GM19438 (cell line): ENCODE measurements around the gene RYR2.
"Not testable (repeated sequence)": the region's sequence is repeated elsewhere in the genome, so short reads cannot be mapped to it uniquely, and the experiment has no call there.

ENCODE experiments used
- ATAC-seq: cut with Tn5 transposase; IDR thresholded peaks from one replicate; pipeline ENCODE4 v1.9.1; 2021; ENCODE audit warnings: low read depth; ENCODE audit not compliant: unreplicated experiment

Gene RYR2

DNA sequence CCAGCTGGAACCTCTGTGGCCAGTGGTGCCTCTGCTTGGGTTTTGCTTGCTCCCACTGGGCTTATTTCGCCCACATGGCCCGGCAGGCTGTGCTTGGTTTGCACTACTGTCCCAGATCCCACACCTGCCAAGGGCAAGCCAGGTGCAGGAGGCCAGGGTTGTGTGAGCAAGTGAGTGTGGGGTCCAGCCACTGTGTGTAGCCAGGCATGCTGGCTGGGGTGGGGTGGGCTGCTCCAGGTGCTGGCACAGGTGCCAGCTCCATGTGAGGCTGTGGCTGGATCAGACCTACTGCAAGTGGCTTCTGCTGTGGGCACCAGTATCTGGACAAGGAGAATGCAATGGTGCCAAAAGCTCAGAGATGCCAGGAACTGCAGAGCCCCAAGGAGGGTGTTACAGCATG is 28.5 kb downstream of the RYR2 start:
- no peak for ATAC-seq

DNA sequence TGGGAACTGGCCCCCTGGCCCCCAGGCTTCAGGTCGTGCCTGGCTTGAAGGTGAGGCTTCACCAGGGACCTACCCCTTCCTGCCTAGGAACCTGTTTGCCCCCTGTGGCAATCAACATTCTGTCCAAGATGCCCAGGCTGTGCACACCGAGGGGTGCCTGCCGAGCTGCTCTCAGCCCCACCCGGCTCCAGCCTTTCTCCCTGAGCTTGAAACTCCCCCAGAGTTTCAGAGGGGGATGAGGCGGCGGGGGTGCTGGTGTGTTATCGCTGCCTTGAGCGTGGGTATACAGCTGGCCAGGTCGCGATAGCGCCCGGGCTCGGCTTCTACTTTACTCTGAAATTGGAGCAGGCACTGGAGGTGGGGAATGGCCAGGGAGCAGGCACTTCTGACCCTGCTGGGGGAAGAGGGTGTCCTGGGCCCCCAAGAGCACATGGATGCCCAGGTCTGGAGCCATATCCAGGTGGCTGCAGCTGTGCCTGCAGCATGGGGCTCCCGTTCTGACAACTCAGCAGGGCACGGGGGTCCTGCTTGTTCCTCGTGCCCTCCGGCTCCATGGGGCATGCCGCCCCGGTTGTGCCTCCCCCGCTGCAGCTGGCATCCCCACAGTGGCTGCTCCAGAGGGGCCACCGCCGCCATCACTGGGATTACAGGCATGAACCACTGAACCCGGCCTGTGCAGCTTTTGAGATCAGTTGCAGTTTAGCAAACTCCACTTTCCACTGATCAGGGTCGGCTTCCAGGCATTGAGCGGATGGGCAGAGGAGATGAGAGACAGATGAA is 29.8 kb downstream of the RYR2 start:
- ATAC-seq: no peak

DNA sequence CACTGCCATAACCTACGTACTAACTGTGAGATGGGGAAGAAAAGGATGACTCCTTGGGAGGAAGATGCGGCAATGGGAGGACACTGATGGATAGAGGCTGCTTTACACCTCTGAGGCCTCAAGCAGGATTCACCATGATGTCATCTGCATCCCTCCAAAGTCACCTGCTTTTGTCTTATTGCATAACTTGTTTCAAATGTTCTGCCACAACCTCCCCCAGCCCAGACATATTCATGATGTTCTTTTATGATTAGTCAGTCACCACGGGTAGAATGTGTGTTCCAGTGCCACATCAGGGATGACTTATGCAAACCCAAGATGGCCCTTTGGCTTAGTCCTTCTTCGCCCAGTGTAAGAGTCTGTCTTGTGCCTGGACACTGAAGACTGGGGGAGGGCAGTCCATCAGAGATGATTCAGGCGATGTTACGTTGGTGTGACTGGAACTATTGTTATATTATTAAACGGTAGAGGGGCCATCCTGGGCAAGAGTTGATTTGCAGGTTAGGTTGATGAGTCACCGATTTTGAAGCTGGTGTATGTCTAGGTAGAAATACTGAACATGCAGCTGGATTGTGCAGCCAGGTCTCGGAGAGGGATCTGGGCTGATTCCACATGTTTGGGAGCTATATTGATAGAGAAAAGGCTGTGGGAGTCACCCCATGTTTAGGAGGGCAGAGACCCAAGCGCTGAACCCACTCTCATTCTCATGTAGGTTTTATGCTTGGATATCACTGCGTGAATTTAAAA is 32.6 kb downstream of the RYR2 start:
- ATAC-seq: no peak

DNA sequence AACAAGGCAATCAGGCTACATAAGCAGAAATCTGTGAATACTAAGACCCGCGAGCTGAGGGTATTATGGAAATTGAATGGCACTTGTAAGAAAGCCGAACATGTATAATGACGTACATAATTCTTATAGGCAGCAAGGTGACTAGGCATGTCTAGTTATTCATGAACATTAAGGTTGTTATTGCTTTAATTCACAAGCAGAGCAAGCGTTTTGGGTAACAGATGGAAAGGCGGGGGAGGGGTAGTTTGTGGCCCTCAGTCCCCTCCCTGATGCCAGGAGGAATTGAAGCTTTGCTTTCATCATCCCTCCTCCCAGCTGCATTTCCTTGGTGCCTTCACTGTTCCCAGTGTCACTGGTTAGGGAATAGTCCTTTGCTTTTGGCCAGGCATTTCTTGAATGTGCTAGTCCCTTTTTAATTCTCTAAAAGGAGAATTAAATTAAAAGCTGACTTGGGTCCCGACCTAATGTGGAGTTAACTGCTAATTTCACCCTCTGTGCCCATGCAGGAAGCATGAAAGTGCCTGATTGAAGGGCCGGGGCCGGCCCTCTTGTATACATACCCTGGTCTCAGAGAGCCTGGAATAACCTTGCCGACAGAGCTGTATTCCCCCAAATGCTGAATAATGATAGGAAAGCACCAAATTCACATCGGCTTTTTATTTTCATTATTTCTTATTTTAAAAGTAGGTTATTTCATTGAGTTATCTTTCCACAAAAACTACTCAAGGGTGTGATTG is 42.5 kb downstream of the RYR2 start:
- no peak for ATAC-seq

DNA sequence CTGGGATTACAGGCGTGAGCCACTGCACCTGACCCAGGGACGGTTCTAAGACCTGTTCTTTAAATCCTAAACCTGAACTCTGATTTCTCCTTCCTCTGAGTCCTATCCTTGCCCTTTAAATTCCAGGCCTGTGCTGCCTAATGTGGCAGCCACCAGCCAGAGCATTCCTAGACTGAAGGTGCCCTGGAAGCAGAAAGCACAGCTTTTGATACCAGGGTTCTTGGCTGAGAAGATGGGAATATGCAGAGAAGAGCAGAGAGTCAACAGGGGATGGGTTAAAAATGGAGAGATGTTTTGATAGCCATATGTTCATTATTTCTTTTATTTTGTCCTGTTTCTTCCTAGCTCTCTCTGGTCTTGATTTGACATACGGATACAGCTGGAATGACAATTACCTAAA is 49.7 kb downstream of the RYR2 start:
- ATAC-seq: no peak

DNA sequence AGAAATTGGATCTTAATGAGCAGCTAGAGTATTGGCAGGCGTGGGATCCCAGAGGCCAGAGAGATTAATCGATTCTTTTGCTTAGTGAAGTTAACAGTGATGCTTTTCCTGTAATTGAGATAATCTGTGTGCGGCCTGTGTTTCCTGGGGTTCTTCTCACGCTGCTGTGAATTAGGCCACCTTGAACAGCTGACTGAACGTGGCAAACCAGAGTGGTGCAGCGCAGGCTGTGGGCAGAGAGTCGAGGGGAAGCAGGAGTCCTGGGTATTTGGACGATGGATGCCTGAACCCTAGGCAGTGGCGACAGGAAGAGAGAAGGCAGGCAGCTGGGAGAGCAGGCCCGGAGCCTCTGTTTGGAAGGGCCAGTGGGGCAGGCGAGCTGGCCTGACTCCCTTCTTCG is 51.7 kb downstream of the RYR2 start:
- ATAC-seq: no peak

DNA sequence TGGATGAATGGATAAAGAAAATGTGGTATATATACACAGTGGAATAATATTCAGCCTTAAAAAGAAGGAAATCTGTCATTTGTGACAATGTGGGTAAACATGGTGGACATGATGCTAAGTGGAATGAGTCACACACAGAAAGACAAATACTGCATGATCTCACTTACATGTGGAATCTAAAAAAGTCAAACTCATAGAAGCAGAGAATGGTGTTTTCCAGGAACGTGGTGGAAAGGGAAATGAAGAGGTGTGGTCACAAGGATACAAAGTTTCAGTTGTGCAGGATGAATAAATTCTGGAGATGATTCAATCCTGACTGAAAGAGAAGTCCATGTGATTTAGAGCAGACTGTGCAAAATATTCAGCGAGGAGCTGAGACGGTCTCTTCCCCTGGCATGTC is 56.6 kb downstream of the RYR2 start:
- ATAC-seq: no peak

DNA sequence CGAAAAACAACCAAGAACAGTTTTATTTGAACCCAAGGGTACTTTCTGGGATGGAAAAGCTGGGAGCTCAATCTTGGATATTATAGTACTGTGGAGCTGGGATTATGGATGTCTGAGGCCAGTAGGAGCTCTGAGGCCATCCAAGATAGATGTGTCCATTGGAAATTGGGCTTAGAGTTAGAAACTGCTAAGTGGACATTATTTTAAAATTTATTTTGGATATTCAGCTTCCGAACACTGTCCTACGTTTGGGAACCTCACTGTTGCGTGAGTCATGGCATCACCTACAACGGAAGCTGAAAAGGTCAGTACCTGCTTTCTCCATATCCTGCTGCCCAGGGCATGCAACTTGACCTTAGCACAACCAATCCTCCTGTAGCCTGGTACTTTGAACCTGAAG is 61.0 kb downstream of the RYR2 start:
- no peak for ATAC-seq

DNA sequence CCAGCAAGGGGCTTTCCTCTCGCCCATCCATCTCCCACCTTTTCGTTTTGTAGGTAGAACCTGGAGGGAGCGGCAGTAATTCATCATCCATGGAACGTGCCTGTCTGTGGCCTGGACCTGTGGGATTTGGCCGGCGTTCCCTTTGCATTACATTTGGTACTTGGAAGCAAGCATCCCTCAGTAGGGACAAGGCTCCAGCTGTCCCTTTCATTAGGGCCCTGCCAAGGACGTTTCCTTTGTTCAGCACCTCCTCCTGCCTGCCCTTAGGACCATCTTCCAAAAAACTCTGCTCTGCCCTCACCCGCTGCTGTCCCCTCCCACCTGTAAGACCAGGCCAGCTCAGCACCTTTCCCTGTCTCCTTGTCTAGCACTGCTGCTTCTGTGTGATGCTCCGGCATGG is 62.1 kb downstream of the RYR2 start:
- no peak for ATAC-seq

DNA sequence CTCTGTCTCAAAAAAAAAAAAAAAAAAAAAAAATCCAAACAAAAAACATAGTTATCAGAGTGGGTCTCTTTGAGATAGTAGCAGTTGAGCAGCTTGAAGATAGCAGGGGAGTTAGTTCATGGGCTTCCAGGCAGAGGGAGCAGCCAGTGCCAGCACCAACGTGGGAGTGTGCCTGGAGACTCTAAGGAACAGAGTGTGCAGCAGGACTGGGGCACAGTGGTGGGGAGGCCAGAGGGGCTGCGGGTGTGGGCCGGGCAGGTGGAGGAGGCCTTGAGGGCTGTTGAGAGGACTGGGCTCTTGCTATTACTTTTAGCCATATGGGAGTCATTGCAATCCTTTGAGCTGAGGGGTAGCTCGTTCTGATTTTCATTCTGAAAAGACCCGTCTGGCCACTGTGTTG is 63.8 kb downstream of the RYR2 start:
- ATAC-seq: no peak

DNA sequence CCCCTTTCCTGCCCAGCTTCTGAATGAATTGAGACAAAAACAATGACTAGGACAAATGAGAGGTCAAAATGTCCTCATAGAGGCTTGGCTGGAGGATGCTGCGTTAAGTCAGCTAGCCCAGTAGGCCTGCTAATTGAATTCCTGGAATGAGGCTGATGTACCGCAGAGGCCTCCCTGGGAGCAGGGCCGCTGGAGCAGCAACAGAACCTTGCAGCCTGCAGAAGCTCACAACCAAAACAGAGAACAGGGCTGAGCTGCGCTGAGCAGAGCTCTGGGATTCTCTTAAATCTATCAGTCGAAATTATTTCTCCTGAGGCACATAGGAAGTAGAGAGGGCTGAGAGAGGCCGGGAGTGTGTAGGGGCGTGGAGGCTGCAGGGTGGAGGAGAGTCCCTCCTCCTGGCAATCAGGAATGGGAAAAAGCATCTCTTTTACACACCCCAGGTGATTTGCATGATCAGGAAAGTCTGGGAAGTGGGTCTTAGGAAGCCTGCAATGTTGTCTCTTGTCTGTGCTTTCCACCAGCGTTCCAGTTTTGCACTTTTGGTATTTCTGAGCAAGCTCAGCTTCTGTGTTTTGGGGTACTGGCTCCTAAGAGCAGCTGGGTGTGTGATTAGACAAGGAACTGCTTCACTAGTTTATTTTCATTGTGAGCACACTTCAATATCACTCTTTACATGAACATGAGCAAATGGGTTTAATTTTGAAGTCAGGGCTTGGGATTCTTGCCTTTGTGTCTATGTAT is 66.5 kb downstream of the RYR2 start:
- ATAC-seq: no peak

DNA sequence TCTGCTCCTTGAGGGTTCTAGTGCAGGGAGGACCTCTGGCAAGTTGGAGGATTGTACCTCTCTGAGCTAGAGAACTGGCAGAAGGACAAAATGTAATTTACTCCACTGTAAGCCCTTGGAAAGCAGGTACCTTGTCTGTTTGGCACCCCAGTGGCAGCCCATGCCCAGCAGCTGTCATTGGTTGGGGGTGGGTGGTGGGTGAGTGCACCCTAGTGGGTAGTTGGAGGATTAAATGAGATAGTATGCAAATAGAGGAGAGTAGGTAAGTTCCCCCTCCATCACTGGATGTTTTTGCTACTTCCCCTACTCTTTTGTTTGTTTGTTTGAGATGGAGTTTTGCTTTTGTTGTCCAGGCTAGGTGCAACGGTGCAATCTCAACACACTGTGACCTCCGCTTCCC is 69.8 kb downstream of the RYR2 start:
- ATAC-seq: no peak

DNA sequence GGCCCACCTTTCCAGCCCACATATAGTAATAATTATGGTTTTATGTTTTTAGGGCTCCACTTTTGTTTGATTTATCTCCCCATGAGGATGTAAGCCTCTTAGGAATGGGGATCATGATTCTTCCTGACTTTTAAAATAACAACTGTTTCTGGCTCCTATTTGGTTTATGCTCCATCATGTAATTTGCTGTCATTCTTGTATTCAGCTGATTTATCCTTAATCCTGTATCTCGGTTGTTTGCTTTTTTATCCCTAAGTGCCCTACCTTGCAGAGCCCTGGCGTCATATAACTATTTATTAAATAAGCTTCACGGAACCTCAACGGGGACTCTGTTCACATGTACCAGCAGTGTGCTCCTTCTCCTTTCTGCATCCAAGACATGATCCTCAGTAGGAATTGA is 70.7 kb downstream of the RYR2 start:
- no peak for ATAC-seq

DNA sequence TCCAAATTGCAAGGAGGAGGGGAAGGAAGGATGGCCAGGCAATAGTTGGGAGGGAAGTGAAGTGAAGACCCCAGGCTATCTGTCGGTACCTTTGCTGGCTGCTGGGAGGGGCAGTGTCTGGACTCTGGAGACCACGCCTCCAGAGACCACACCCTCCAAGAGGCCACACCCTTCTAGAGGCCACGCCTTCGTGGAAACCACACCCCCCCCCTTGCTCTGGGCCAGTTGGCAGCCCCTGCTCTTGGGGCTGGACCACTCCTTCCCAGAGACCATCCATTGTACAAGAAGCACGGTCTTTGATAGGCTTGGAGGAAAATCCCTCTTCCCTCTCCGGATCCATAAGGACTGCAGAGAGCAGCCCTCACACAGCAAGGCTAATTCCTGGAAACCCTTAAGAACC is 73.1 kb downstream of the RYR2 start:
- no peak for ATAC-seq

DNA sequence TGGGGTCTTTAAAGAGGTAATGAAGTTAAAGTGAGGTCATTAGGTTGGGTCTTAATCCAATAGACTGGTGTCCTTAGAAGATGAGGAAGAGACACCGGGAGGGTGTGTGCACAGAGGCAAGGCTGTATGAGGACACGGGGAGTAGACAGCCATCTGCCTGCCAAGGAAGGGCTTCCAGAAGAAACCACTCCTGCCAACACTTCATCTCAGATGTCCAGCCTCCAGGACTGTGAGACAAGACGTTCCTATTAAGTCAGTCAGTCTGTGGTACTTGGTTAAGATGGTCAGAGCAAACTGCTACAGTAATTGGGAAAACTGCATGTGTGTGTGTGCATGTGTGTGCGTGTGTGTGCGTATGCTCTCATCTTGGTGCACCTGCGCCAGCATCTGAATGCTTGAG is 77.1 kb downstream of the RYR2 start:
- no peak for ATAC-seq

DNA sequence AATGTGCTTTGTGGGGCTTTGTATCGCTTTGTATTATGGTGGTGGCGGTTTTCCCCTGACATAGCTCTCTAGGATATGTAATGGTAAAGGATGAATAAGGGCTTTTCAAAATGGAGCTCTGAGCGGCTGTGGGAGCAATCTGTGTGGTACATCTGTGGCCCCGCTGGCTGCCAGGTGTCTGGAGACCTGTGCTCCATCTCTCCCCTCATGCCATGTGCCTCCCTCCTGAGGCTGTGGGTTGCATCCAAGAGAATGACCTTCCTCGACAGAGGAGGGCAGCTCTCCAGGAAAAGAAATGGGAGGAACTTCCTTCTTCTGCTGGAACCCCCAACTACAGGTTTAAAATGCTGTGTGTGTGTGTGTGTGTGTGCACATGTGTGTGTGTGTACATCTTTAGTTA is 78.7 kb downstream of the RYR2 start:
- ATAC-seq: no peak

DNA sequence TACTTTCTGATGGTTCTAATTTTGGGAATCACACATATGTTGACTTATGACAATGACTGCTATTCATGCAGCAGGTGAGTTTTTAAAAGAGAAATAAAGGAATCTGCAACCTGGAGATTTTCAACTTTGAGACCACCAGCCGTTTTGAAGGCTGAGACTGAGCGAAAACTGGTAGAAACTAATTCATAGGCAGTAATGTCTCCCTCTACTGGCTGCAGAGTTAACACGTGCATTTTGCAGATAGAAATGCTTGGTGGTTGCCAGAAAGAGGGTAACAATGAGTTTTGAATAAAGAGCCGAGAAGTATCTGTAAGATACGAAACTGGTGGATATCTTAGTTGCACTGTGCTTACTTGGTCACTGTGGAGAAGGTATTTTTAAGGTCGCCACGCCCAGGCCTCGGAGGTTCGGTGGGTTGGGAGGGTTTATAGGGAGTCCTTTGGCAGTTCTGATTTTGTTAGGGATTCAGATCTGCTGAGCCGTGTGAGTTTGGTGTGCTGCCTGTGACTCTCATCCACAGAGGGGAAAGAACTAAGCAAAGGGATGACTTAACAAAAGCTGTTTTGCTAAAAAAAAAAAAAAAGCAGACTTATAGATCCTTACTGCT is 83.0 kb downstream of the RYR2 start:
- no peak for ATAC-seq

DNA sequence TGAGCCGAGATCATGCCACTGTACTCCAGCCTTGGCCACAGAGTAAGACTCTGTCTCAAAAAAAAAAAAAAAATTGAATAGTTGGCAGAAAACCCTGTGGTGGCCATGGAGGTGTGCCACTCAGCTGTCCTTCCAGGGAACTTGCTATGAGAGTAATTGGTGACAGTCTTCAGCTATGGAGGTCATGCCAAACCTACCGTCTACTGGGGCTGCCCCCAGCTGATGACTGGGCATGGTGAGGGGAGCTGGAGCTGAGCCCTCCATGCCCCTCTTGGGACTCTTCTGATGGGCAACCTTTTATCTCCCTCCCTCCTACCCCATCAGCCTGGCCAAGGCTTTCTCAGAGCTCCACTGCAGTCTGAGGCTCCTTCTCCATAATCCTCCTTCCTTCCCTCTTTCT is 84.2 kb downstream of the RYR2 start:
- ATAC-seq: no peak

DNA sequence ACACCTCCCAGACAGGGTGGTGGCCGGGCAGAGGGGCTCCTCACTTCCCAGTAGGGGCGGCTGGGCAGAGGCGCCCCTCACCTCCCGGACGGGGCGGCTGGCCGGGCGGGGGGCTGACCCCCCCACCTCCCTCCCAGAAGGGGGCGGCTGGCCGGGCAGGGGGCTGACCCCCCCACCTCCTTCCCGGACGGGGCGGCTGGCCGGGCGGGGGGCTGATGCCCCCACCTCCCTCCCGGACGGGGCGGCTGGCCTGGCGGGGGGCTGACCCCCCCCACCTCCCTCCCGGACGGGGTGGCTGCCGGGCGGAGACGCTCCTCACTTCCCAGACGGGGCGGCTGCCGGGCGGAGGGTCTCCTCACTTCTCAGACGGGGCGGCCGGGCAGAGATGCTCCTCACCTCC is 85.3 kb downstream of the RYR2 start:
- not testable (repeated sequence) for ATAC-seq

DNA sequence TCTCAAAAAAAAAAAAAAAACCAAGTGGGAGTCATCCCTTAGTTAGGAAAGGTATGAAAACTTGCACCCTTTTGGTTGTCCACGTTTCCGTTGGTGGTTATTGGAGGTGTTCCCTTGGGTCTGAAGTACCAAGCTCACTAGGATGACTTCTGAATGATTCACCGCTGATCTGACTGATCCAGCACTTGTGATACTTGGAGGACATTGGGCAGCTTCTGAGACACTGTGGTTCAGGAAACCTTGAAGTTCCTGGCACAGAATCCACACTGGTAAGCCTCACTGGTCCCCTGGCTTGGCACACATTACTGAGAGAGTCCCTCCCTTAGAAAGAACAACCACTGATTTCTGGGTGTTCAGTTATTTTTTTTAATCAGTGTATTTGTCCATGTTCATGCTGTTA is 91.9 kb downstream of the RYR2 start:
- ATAC-seq: no peak

DNA sequence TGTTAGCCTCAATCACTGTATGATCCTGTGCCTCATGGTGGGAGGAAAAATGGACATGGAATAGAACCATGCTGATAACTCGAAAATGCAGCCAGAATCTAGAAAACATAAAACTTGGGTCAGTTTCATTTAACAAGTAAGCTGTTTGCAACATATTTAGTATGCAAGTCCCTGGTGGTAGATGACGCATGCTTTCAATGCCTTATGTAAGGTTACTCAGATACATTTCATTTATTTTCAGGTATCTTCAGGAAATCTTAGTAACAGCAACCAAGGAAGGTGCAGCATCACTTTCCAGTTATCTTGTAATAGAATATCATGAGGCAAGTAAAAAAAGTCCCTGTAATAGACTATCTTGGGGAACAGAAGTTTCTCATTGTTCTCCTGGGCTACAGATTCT is 92.9 kb downstream of the RYR2 start:
- no peak for ATAC-seq
